T-cell (primary cell): ENCODE data around the gene EPAS1. TPM values are rescaled to one million over a fixed set of nuclear protein-coding genes. Genes with fewer than 3 reads are reported as not detected.

Experiments used
- ATAC-seq, 4 experiments: fragments of 200-7000 bp in 3 of 4; fragments of 150-1000 bp in 1 of 4; cut with Tn5 transposase; replicated peaks in 1 of 4; 1 replicate in 3 of 4; 2 replicates in 1 of 4; pipeline ENCODE4 v1.10.0; 2021; ENCODE audit warnings: moderate library complexity in 3 of 4, mild to moderate bottlenecking in 2 of 4, moderate number of reproducible peaks in 1 of 4
- CTCF ChIA-PET, 2 donors: fragments of 300-600 bp; sonication (Branson Sonifier 250); formaldehyde crosslinking; loops; one replicate each; lab custom pipeline; 2022; ENCODE audit warnings: antibody characterized with exemption in 2 of 2; lab: Charles Lee
- POLR2A ChIA-PET, 2 donors: fragments of 300-600 bp; sonication (Branson Sonifier 250); formaldehyde crosslinking; loops; one replicate each; lab custom pipeline; 2022; ENCODE audit warnings: antibody characterized with exemption in 2 of 2; lab: Charles Lee
- DNase-seq, 35 experiments: peaks; one replicate each; pipeline versions ENCODE4 v3.0.0 to v3.0.0-alpha.2; 2013 to 2023
- H3K27ac ChIP-seq: one replicate; pipeline ENCODE4 v1.5.1; 2013; ENCODE audit warnings: low read length
- H3K27me3 ChIP-seq, 2 experiments: replicated peaks in 1 of 2; 1 replicate in 1 of 2; 2 replicates in 1 of 2; pipeline versions ENCODE4 v1.6.1 to v1.7.0; 2013; ENCODE audit warnings: low read length in 1 of 2, mixed read lengths in 1 of 2; ENCODE audit not compliant: control insufficient read depth in 2 of 2, insufficient read depth in 2 of 2; ENCODE audit errors: extremely low read depth in 1 of 2
- H3K36me3 ChIP-seq, 2 donors: 1 replicate in 1 of 2; 2 replicates in 1 of 2; pipeline versions ENCODE4 v1.6.1 to v1.7.0; 2013; ENCODE audit warnings: low read length in 1 of 2; ENCODE audit not compliant: control insufficient read depth in 2 of 2, insufficient read depth in 1 of 2; ENCODE audit errors: extremely low read depth in 1 of 2
- H3K4me1 ChIP-seq, 2 experiments: 1 replicate in 1 of 2; 2 replicates in 1 of 2; pipeline versions ENCODE4 v1.6.1 to v1.7.0; 2013; ENCODE audit warnings: low read length in 2 of 2, mixed read lengths in 1 of 2; ENCODE audit not compliant: insufficient read depth in 2 of 2, control insufficient read depth in 1 of 2; ENCODE audit errors: extremely low read depth in 1 of 2
- H3K4me3 ChIP-seq, 2 donors: 1 replicate in 1 of 2; 2 replicates in 1 of 2; pipeline versions ENCODE4 v1.5.1 to v1.7.0; 2013; ENCODE audit warnings: mild to moderate bottlenecking in 2 of 2, low read length in 1 of 2, moderate library complexity in 1 of 2; ENCODE audit not compliant: control insufficient read depth in 1 of 2; ENCODE audit errors: extremely low read depth in 1 of 2
- H3K9me3 ChIP-seq: 2 replicates; pipeline ENCODE4 v1.7.0; 2013
- H3K27ac Mint-ChIP-seq, 2 donors: one replicate each; pipeline ENCODE4 v1.8.0; 2020 to 2021; ENCODE audit warnings: mild to moderate bottlenecking in 2 of 2, mixed read lengths in 2 of 2
- H3K27me3 Mint-ChIP-seq, 2 donors: one replicate each; pipeline ENCODE4 v1.8.0; 2021 to 2022; ENCODE audit warnings: mixed read lengths in 2 of 2
- H3K36me3 Mint-ChIP-seq: one replicate; pipeline ENCODE4 v1.8.0; 2021; ENCODE audit warnings: mixed read lengths
- H3K4me1 Mint-ChIP-seq, 3 donors: one replicate each; pipeline ENCODE4 v1.8.0; 2020 to 2022; ENCODE audit warnings: mixed read lengths in 3 of 3, mild to moderate bottlenecking in 1 of 3
- H3K4me3 Mint-ChIP-seq, 3 donors: one replicate each; pipeline ENCODE4 v1.8.0; 2020 to 2022; ENCODE audit warnings: mild to moderate bottlenecking in 3 of 3, mixed read lengths in 3 of 3, moderate library complexity in 3 of 3
- H3K9me3 Mint-ChIP-seq, 3 donors: one replicate each; pipeline ENCODE4 v1.8.0; 2020 to 2022; ENCODE audit warnings: mixed read lengths in 3 of 3
- WGBS: methylation state at CpG from one replicate; pipeline ENCODE4 v1.1.5; 2013; ENCODE audit warnings: missing lambda C conversion rate; ENCODE audit not compliant: insufficient coverage; 5-methylcytosine and 5-hydroxymethylcytosine counted together
- total RNA-seq, 35 experiments: library from RNA in 6 of 35; stranded (reverse) in 6 of 35; fragments of 120-200 nt in 1 of 35; gene quantifications; one replicate each; pipeline versions ENCODE4 v1.2.1 to v1.2.4 and lab custom pipeline; 2013 to 2026

EPAS1 gene
- total RNA-seq, 5 donors from 2014 or later (not counting 1 experiment from before 2014, with no cell fraction given): 1.0 to 4.0 (median 3.0) TPM

- Mint-ChIP-seq H3K36me3 (no peaks in the 10 kb centered on the region), H3K9me3 (no peaks in the 10 kb centered on the region), H3K4me3 (no peak overlapping the region), H3K27ac (no peak overlapping the region), H3K27me3 (no peaks in the 10 kb centered on the region), H3K4me1 (peaks cover 0 to 2% (median 0%) of the 10 kb centered on the region in 3 donors)
- DNase-seq (no peak), ATAC-seq (no peak)
- ChIA-PET POLR2A (no interaction called here), CTCF (no interaction called here)
- Histone ChIP-seq H3K9me3 (no peaks in the 10 kb centered on the region), H3K4me1 (peaks cover 0 to 3% of the 10 kb centered on the region in 2 experiments), H3K4me3 (no peak overlapping the region), H3K27ac (no peak overlapping the region), H3K36me3 (no peaks in the 10 kb centered on the region), H3K27me3 (peaks cover 0 to 11% of the 10 kb centered on the region in 2 experiments)
- WGBS: 86% methylated on average over 3 of the region's 4 CpGs
These were observed 39.7 kb upstream of the EPAS1 start for GRCh38 chr2:46257476-46257875.

GRCh38 chr2:46257980-46258379 lies 39.2 kb upstream of the EPAS1 start:
- no peak overlapping the region for H3K27ac ChIP-seq
- ChIA-PET POLR2A (no interaction called here), CTCF (no interaction called here)
- no peaks in the 10 kb centered on the region for H3K36me3 Mint-ChIP-seq
- no peaks in the 10 kb centered on the region for H3K9me3 ChIP-seq
- no peaks in the 10 kb centered on the region for H3K9me3 Mint-ChIP-seq
- H3K27me3 Mint-ChIP-seq: no peaks in the 10 kb centered on the region
- peaks cover 0 to 11% of the 10 kb centered on the region in 2 experiments for H3K27me3 ChIP-seq
- no peak overlapping the region for H3K4me3 ChIP-seq
- no CpG with 5 or more reads among the region's 5 CpGs for WGBS
- ATAC-seq (no peak), DNase-seq (no peak)
- H3K4me1 ChIP-seq: peaks cover 0 to 3% of the 10 kb centered on the region in 2 experiments
- H3K4me1 Mint-ChIP-seq: peaks cover 0 to 2% (median 0%) of the 10 kb centered on the region in 3 donors
- H3K36me3 ChIP-seq: no peaks in the 10 kb centered on the region
- no peak overlapping the region for H3K4me3 Mint-ChIP-seq
- H3K27ac Mint-ChIP-seq: no peak overlapping the region

DNA sequence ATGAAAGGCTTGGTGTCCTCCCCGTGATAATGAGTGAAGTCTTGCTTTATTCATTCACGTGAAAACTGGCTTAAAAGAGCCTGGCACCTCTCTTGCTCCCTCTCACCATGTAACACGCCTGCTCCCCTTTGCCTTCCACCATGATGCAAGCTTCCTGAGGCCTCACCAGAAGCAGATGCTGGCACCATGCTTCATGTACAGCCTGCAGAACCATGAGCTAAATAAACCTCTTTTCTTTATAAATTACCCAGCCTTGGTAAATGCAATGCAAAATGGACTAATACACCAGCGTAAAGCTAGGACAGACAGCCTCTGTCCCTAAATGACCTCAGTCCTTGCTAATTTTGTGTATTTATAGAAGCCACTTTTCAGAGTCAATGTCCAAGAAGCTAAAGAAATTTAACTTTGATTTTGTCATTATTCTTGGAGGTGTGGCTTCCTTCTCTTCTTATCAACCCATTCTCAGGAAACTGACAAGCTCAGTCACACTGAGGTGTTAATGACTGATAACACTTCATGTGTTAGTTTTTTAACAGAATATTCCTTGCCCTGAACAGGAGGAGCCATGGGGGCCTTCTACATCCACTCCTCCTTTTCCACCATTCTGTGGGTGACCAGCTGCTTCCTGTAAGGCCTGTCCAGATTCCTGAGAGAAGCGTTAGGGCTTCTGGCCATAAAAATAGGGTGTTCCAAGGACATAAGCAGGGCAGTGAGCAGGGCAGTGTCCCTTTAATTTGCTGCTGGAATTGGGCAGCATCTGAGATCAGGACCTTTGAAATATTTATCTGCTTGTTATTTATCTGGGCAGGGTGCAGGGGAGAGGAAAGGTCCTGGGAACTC lies 38.0 kb upstream of the EPAS1 start:
- no peak overlapping the region for H3K27ac Mint-ChIP-seq
- H3K36me3 Mint-ChIP-seq: no peaks in the 10 kb centered on the region
- DNase-seq: no peak
- no peak overlapping the region for H3K27ac ChIP-seq
- WGBS: 94% methylated on average over 3 of the region's 5 CpGs
- POLR2A ChIA-PET: no interaction called here
- peaks cover 3 to 5% of the 10 kb centered on the region in 2 donors for H3K27me3 Mint-ChIP-seq
- no peaks in the 10 kb centered on the region for H3K9me3 ChIP-seq
- ATAC-seq: no peak
- CTCF ChIA-PET: interaction anchor here in 1 of 2 donors (0.5 kb wide), 1 partner anchor 196 kb away, joined by 4 read pairs; no protein-coding TSS in a partner anchor
- peaks cover 0 to 2% (median 0%) of the 10 kb centered on the region in 3 donors for H3K4me1 Mint-ChIP-seq
- peaks cover 0 to 6% of the 10 kb centered on the region in 2 experiments for H3K27me3 ChIP-seq
- no peaks in the 10 kb centered on the region for H3K9me3 Mint-ChIP-seq
- no peak overlapping the region for H3K4me3 Mint-ChIP-seq
- no peaks in the 10 kb centered on the region for H3K36me3 ChIP-seq
- peaks cover 0 to 3% of the 10 kb centered on the region in 2 experiments for H3K4me1 ChIP-seq
- no peak overlapping the region for H3K4me3 ChIP-seq

- Histone ChIP-seq H3K9me3 (no peaks in the 10 kb centered on the region), H3K36me3 (no peaks in the 10 kb centered on the region), H3K27ac (no peak overlapping the region), H3K27me3 (peaks cover 0 to 6% of the 10 kb centered on the region in 2 experiments), H3K4me1 (peaks cover 0 to 3% of the 10 kb centered on the region in 2 experiments), H3K4me3 (no peak overlapping the region)
- H3K27me3 Mint-ChIP-seq: peaks cover 3 to 5% of the 10 kb centered on the region in 2 donors
- ChIA-PET POLR2A (no interaction called here), CTCF (no interaction called here)
- ATAC-seq (no peak), DNase-seq (no peak)
- no peaks in the 10 kb centered on the region for H3K9me3 Mint-ChIP-seq
- H3K36me3 Mint-ChIP-seq: no peaks in the 10 kb centered on the region
- no peak overlapping the region for H3K4me3 Mint-ChIP-seq
- WGBS: 100% methylated on average over 1 of the region's 1 CpG
- H3K4me1 Mint-ChIP-seq: peaks cover 0 to 2% (median 0%) of the 10 kb centered on the region in 3 donors
- no peak overlapping the region for H3K27ac Mint-ChIP-seq
These were observed 37.4 kb upstream of the EPAS1 start for GRCh38 chr2:46259777-46260168.

- no CpG with 5 or more reads among the region's 4 CpGs for WGBS
- Histone ChIP-seq H3K27ac (no peak overlapping the region), H3K9me3 (no peaks in the 10 kb centered on the region), H3K36me3 (no peaks in the 10 kb centered on the region), H3K4me1 (peaks cover 0 to 3% of the 10 kb centered on the region in 2 experiments), H3K4me3 (no peak overlapping the region), H3K27me3 (peaks cover 0 to 6% of the 10 kb centered on the region in 2 experiments)
- DNase-seq: no peak
- Mint-ChIP-seq H3K9me3 (no peaks in the 10 kb centered on the region), H3K4me3 (no peak overlapping the region), H3K27me3 (peaks cover 3 to 5% of the 10 kb centered on the region in 2 donors), H3K4me1 (peaks cover 0 to 2% (median 0%) of the 10 kb centered on the region in 3 donors), H3K27ac (no peak overlapping the region), H3K36me3 (no peaks in the 10 kb centered on the region)
- POLR2A ChIA-PET: no interaction called here
- ATAC-seq: no peak
- CTCF ChIA-PET: no interaction called here
These were observed 36.9 kb upstream of the EPAS1 start for GRCh38 chr2:46260305-46260704.

DNA sequence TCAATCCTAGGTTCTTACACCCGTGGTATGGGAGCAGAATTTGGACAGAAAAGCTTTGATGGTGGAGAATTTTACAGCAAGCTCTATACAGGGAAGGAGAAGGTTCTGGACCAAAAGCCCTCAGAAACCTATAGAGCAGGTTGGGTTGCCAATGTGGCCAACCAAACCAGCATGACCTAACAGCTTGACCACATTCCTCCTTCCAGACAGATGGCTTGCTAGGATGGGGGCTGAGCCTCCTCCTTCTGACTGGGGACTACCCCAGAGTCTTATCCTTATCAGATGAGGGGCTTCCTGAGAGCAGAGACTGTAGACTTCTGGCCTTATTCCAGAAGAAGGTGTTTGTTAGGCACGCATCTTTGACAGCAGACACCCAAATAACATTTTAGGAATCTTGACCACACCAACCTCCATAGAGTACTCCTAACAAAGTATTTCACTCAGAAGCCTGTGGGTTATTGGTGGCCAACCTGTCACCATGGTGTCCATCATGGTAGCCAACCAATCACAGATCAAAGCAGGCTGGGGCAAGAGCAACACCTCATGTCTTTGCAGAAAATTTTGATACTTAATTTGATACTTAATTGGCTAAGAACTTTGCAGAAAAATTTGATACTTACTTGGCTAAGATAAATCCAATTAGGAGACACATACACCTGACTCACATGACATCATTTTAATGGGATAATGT lies 34.8 kb upstream of the EPAS1 start:
- Mint-ChIP-seq H3K27ac (no peak overlapping the region), H3K4me3 (no peak overlapping the region), H3K9me3 (no peaks in the 10 kb centered on the region), H3K4me1 (peaks cover 0 to 2% (median 0%) of the 10 kb centered on the region in 3 donors), H3K36me3 (no peaks in the 10 kb centered on the region), H3K27me3 (peaks cover 3 to 5% of the 10 kb centered on the region in 2 donors)
- no peak overlapping the region for H3K4me3 ChIP-seq
- H3K36me3 ChIP-seq: no peaks in the 10 kb centered on the region
- POLR2A ChIA-PET: no interaction called here
- H3K9me3 ChIP-seq: no peaks in the 10 kb centered on the region
- H3K27ac ChIP-seq: no peak overlapping the region
- ATAC-seq: no peak
- H3K4me1 ChIP-seq: peaks cover 0 to 2% of the 10 kb centered on the region in 2 experiments
- WGBS: no CpG with 5 or more reads among the region's 2 CpGs
- no peaks in the 10 kb centered on the region for H3K27me3 ChIP-seq
- no peak for DNase-seq
- CTCF ChIA-PET: no interaction called here
